Measurements from ENCODE around the gene MYOZ3.

The MYOZ3 gene

GRCh38 chr5:150644058-150644457 is 17.0 kb upstream of the MYOZ3 start:
- DNase-seq = no peak

- DNase-seq = no peak
Measured at GRCh38 chr5:150644514-150644913, 16.5 kb upstream of the MYOZ3 start.

- DNase-seq = peak; percentile 20
Measured at GRCh38 chr5:150645070-150645700, 15.9 kb upstream of the MYOZ3 start.

GRCh38 chr5:150647275-150648251 is 13.5 kb upstream of the MYOZ3 start:
- DNase-seq = no peak

- no peak for DNase-seq
Measured at GRCh38 chr5:150648294-150649107, 12.6 kb upstream of the MYOZ3 start.

DNA sequence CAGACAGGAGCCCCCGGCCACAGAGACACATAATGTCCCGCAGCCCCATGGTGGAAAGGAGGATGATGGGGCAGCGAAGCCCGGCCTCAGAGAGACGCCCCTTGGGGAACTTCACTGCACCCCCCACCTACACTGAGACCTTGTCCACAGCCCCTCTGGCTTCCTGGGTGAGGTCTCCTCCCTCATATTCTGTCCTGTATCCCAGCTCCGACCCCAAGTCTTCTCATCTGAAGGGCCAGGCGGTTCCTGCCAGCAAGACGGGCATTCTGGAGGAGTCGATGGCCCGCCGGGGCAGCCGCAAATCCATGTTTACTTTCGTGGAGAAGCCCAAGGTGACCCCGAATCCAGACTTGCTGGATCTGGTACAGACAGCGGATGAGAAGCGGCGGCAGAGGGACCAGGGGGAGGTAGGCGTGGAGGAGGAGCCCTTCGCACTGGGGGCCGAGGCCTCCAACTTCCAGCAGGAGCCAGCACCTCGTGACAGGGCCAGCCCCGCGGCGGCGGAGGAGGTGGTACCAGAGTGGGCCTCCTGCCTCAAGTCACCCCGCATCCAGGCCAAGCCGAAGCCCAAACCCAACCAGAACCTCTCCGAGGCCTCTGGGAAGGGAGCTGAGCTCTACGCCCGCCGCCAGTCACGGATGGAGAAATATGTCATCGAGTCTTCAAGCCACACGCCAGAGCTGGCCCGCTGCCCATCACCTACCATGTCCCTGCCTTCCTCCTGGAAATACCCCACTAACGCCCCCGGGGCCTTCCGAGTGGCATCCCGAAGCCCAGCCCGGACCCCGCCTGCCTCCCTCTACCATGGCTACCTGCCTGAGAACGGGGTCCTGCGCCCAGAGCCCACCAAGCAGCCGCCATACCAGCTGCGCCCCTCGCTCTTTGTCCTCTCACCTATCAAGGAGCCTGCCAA is 11.7 kb upstream of the MYOZ3 start:
- no peak for DNase-seq

DNA sequence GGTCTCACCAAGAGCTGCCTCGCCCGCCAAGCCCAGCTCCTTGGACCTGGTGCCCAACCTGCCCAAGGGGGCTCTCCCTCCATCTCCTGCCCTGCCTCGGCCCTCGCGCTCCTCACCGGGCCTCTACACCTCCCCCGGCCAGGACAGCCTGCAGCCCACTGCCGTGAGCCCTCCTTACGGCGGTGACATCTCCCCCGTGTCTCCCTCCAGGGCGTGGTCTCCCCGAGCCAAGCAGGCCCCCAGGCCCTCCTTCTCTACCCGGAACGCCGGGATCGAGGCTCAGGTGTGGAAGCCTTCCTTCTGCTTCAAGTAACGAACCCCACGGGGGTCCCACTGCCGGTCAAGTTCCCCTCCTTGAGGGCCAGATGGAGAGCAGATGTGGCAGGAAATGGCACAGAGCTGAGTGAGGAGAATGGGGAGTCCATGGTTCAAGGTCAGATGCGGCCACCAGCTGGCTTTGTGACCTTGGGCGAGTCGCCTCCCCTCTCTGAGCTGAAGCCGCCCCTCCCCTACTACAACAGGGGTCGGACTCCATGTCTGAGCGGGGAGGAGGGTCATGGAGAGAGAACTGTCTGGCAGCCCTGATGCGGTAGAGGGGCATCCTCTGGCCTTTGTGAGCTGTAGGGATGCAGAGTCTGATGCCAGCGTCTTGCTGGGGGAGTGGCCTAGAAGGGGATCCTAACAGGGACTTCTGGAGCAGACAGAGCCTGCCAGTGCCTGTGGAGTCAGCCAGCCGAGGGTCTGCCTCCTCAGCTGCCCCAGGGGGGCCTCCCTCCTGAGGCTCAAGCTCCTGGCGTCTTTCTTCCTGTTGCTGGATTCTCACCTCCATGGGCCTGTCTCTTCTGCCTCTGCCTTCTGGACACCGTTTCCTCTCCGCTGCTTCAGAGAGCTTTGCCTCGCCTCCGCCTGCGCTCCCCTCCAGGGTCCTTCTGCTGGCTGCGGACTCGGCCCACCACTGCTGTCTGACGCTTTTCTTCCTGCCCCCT is 10.7 kb upstream of the MYOZ3 start:
- no peak for DNase-seq

DNA sequence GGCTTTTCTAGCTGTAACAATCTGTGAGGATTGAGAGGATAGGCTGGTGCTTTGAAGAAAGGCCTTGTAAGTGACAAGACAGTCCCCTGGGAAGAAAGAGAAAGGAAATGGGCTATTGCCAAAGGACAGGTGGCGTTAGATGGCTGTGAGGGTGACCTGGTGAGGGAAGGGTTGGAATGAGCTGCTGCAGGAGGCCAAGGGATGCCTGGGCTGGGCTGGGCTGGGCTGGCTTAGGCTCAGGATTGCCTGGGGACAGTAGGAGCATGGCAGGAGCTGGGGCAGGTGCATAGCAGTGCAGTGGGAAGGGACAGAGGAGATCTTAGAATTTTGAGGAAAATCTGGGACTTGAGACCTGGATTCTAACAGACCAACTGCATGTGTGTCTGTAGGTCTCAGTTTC is 9.7 kb upstream of the MYOZ3 start:
- no peak for DNase-seq

GRCh38 chr5:150651924-150652671 is 9.0 kb upstream of the MYOZ3 start:
- DNase-seq = no peak

- DNase-seq = no peak
Measured at GRCh38 chr5:150653145-150653761, 7.8 kb upstream of the MYOZ3 start.

DNA sequence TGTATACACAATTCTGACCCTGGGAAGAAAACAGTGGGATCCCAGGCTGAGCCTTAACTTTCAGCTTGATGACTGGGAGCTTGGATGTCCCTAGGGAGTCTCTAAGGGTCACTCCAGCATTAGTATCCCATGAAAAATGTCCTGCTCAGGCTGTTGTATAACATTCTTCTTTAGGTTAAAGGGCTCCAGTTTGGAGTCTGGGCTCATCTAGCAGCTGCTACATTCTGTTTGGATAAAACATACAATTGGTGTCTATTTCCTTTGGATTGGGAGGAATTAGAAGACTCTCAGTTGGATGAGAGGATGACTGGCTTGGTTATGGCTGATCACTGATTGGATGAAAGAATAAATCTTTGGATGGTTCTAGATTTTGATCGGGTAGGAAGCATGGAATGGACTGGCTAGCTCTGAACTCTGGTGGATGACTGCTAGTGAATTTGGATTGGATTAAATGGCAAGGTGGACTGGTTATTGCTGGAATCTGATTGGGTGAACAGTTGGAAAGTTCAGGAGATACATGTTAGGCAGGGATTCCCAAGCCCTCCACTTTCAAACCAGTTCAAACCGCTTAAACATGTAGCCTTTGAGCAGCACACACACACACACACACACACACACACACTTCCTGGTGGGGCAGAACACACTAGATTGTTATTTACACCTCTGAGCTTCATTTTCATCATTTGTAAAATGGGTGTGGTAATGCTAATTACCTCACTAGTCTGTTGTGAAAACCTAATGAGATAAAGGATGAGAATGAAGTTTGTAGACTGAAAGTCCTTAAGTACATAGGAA is 7.1 kb upstream of the MYOZ3 start:
- DNase-seq = no peak

GRCh38 chr5:150655221-150655620 is 5.8 kb upstream of the MYOZ3 start:
- DNase-seq = no peak

GRCh38 chr5:150656191-150657132 is 4.6 kb upstream of the MYOZ3 start:
- peak; percentile 14 for DNase-seq

DNA sequence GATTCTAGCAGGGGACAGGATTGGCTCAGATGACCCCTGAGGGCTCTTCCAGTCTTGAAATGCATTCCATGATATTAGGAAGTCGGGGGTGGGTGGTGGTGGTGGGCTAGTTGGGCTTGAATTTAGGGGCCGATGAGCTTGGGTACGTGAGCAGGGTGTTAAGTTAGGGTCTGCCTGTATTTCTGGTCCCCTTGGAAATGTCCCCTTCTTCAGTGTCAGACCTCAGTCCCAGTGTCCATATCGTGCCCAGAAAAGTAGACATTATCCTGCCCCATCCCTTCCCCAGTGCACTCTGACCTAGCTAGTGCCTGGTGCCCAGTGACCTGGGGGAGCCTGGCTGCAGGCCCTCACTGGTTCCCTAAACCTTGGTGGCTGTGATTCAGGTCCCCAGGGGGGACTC is 2.9 kb upstream of the MYOZ3 start:
- DNase-seq = no peak

GRCh38 chr5:150658699-150659265 is 2.3 kb upstream of the MYOZ3 start:
- DNase-seq = no peak

- DNase-seq = no peak
Measured at GRCh38 chr5:150659360-150660107, 1.5 kb upstream of the MYOZ3 start.

All from NCI-H446 treated with DMSO at 0.1 percent for 48 hours (cell line).